GM04504 (cell line): Measurements from ENCODE around the gene GC.
"Not testable (repeated sequence)": the region's sequence is repeated elsewhere in the genome, so short reads cannot be mapped to it uniquely, and the experiment has no call there.

Source experiments
- DNase-seq: peaks from one replicate; pipeline ENCODE4 v3.0.0-alpha.2; 2012; ENCODE audit warnings: low read depth

Gene GC

DNA sequence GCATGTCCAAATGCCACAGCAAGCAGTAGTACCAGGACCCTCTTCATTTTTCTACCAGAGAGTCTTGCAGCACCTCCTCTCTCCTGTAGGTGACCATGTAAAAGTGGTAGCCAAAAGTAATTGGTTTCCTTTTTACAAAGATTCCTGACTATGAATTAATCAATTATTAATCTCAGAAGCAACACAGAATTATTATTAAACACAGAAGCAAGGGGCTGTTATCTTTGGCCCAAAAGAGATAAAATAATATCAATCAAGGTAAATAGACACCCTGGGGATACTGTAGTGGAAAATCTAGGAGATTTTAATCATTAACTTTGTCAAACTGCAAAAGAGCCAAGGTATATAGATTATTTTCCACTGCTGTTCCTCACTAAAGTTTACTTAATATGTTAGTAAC is at the start of gene GC:
Gene GC, minus strand, starts transcription at position 108 of the 400 bp plus-strand sequence. Its CDS starts 61 bp downstream, at position 47.
- no peak for DNase-seq

GRCh38 chr4:71833232-71833900 is 49.5 kb upstream of the GC start:
- no peak for DNase-seq

GRCh38 chr4:71832049-71832448 is 48.2 kb upstream of the GC start:
- DNase-seq, result no peak

DNA sequence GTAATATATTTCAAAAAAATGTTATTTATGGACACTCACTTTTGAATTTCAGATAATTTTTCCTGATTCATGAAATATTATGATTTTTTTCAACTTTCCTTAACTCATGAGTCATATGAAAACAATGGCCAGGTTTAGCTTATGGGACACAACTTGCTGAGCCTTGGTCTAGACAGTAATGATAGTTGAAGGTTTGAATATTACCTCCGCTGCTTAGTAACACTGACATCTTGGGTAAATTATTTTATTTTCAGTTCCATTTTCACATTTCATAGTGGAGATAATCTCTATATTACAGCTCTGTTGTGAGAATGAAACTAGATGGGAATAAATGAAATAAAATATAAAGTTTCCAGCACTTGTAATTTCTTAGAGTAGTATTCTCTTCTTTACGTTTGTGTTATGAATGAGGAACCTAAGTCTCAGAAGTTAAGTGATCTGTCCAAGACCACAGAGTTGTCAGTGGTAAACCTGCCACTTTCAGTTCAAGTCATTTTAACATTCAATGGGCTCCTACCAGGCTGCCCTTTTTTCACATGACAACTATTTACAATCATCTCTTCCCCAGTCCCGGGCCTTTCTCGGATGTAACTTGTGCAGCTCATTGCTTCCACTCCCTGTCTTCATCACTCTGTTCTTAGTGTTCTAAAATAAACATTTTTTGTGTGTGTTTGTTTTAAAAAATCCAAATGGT is 46.8 kb upstream of the GC start:
- DNase-seq, result no peak

GRCh38 chr4:71828470-71828869 is 44.6 kb upstream of the GC start:
- no peak for DNase-seq

DNA sequence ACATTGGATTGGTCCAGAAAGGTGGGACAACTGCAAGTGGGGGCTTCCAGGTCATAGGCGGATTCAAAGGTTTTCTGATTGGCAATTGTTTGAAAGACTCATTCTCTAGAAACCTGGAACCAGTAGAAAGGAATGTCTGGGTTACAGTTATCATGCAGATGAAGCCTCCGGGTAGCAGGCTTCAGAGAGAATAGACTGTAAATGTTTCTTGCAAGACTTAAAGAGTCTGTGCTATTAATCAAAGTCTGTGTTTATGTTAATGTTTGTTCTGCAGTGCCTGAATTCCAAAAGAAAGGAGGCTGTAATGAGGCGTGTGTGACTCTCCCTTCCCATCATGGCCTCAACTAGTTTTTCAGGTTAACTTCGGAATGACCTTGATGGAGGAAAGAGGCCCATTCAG is 43.9 kb upstream of the GC start:
- DNase-seq, result no peak

DNA sequence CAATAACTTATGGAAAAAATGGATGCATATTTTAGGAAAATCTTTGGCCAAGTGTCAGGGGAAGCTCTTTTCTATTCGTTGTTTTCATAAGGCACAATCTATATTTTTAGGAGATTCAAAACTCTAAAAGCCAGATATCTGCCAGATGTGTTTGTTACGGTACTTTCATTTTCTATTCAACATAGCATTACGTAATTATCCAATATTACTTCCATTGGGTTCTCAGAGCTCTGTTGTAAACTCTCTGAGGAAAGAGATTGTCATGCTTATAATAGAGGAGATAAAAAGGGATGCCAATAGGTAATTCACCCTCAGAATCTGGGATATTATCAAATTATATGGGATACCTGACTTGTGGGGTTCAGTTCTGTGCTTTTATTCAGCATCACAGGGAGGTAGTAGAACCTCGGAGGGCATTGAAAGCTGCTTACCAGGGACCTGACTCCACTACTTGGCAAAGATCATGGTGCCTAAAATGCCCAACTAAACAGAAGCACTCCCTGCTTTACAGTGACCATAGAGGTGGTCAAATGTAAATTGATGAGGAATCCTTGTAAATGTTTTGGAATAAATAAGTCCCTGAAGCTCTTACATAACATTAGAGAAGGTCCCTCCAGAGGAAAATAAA is 32.9 kb upstream of the GC start:
- no peak for DNase-seq

- DNase-seq, result no peak
Observed at GRCh38 chr4:71814433-71814832, 30.6 kb upstream of the GC start.

DNA sequence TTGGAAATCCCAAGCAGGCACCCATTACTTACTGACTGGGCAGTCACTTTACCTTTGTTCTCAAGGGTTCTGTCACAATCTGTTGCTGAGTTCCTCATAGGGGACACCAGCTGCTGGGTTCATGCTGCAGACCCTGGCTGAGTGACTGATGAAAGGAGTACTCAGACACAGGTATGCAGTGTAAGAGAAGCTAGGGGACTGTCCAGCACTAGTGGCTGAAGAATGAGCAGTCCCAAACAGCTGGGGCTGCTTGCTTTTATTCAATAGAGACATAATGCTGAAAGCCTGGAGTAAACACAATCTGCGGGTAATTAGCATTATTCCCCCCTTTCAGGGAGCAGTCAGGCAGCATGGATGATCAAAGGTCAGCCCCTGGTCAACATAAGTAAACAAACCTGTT is 25.9 kb upstream of the GC start:
- DNase-seq, result not testable (repeated sequence)

DNA sequence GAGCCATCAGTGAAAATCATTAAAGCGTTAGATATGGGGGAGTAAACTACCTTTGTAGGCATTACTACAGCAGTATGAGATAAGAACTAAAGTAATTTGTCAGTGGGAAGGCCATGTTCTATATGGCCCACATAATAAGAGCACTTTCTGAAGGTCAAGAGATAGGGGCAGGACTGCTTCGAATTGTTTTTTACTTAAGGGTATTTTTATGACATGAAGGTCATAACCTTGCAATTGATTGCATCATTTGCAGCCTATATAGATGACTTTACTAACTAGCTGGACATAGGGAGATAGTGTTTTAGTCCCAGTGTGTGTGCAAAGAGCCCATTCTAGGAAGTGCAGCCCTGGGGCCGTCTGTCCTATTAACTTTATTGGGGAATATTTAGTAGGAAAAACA is 23.6 kb upstream of the GC start:
- DNase-seq, result no peak

DNA sequence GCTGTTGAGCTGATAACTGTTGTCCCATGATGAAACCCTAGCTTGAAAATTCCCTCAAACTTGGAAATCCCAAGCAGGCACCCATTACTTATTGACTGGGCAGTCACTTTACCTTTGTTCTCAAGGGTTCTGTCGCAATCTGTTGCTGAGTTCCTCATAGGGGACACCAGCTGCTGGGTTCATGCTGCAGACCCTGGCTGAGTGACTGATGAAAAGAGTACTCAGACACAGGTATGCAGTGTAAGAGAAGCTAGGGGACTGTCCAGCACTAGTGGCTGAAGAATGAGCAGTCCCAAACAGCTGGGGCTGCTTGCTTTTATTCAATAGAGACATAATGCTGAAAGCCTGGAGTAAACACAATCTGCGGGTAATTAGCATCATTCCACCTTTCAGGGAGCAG is 21.4 kb upstream of the GC start:
- not testable (repeated sequence) for DNase-seq

- DNase-seq, result not testable (repeated sequence)
Observed at GRCh38 chr4:71804017-71804697, 20.3 kb upstream of the GC start.

DNA sequence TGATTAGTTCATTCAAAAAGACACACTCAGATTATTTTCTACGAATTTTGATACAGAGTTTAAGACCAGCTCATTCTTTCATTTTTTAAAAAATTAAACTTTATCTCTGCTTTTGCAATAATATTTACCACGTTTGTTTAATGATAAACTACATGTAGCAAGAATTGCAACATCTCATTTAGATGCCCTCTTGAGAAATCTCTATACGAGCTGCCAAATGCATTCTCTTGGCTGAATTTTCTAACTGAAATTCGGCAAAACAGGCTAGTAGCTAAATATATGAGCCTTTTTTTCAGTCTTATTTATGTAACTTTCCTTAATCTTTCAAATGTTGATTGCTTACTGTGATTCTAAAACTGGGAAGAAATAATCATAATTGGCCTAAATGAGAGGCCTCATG is 2.1 kb upstream of the GC start:
- DNase-seq, result no peak

DNA sequence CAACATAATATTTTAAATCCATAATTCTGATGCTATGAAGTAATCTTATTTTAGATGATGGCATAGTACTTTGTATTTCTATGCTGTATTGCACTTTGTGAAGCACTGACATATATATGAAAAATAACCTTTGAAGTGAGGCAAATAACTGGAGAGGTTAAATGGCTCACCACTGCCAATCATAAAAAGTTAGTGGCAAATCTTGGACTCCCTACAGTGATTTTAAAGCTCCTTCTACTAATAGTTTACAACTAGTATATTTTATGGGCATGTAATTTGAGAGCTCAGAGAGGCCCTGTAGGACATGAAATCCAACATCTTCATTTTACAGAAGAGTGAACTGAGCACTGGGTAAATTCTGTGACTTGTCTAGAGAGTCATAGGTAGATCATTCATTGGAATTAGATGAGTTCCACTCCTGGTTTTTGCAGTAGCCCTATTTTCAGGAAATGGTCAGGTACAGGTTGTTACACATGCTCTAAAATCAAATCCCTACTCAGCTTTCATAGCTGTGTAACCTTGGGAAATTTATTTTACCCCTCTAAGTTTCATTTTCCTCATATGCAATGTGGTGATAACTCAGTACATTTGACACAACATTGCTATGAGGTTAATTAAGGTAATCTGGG is 804 bp upstream of the GC start:
- no peak for DNase-seq

DNA sequence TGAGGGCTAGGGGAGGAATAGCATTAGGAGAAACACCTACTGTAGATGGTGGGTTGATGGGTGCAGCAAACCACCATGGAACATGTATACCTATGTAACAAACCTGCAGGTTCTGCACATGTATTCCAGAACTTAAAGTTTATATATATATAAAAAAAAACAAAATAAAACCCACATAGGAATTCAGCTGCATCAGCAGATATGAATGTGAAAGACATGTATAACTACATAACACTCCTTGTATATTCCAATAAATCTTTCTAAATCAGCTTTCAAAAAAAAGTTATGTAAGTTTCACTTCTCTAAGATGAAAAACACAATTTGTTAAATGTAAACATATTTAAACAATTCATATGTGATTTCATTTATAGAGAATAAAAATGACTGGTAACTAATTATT is 6.0 kb downstream of the GC start:
- no peak for DNase-seq

- no peak for DNase-seq
Observed at GRCh38 chr4:71775449-71775848, 8.4 kb downstream of the GC start.

DNA sequence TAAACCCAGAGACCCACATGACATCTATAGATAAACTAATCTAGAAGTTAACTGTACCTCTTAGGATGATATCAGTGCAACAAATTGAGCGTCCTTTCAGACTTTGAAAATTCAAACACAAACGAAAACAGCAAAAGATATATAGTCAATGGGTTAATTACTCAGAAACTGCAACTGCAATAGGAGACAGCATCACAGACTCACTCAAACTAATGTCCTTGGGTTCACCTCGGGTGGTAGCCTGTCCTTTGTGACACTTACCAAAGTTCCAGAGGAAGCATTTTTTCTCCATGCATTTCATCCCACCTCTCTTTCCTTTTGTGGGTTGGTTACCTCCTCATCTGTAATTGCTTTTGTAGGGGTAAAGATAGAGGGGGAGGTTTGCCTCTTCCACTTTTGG is 9.7 kb downstream of the GC start:
- no peak for DNase-seq

GRCh38 chr4:71773004-71773403 is 10.9 kb downstream of the GC start:
- DNase-seq, result no peak

DNA sequence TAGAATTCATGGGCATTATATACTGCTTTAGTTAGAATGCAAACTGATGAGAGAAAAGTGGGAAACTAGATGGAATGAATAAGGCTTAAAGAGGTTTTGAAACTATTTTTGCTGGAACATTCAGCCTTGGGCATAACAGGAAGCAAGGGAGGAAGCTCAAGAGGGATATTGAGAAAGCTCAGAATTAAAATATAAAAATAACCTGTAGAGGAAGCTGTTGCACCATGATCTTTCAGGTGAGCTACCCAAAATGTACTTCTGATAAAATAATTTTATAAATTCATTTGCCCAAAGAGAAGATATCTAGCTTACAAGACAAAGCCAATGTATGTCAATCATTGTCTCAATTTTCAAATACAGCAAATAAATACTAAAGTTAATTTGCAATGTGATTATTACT is 11.3 kb downstream of the GC start:
- no peak for DNase-seq

DNA sequence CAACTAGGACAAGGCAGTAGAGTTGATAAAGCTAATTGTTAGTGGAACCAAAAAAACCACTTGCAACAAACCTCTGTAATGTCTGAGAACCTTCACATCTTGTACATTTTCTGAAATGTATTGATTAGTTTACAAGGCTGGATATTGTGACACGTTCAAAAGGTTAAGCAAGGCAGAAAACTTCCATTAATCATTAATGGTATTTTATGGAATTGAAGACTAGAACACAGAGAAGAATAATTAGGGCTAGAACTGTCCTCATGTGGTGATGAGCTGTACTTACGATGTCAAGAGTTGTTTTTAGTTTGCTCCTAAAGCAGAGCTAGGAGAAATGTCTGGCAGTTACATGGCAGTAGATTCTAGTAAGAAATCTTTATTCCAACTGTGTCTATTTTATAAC is 12.3 kb downstream of the GC start:
- DNase-seq, result no peak

DNA sequence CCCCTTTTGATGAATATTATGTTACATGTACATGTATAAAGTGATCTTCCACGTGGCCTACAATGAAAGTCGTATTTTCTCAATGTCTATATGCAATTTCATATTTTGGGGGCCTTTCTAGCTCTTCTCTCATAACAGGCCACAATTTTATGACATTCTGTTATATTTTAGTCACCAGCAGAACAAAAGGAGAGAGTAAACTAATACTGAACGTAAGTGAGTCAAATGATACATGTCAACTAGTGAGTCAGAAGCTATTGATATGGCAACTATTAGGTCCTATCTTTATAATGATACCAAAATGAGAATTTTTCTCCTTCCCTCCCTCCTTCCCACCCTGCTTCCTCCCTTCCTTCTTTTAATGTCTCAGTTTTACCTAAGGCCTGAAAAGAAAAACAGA is 14.4 kb downstream of the GC start:
- no peak for DNase-seq

DNA sequence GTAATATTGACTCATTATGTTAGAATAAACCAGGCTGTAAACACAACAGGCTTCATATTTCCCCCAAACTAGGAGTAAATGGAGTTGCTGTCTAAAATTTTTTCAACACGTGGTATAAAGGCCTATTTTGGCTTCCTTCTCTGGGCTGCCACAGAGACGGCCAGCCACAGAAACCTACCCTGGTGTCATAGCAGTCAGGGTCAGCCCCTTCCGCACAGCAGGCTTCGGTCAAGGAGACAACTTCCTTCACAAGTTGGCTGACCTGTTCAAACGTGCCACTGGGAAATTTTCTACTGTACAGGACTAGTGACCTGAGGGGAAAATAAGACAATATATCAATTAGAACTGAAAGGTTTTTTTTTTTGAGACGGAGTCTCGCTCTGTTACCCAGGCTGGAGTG is 15.8 kb downstream of the GC start:
- no peak for DNase-seq
